ENCODE results near the gene CAMK2B. TPM values are rescaled to one million over a fixed set of nuclear protein-coding genes. Genes with fewer than 3 reads are reported as not detected.

CAMK2B gene
- total RNA-seq, 1 donor from 2014 or later = 0.58 TPM

DNA sequence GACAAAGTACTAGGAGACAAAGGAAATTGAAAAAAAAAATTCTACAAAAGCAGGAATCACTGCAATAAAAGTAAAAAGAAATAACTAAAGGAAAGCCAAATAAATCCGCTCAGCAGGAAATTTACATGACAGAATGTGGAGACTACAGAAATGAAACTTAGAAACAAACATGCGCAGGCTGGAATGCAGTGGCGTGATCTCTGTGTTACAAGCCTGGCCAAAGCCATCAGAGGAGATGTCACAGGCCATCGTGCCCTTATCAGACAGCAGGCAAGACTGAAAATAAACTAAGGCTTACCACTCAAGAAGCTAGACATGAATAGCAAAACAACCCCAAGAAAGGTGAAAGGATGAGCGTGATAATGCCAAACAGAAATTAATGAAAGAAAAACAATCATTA, 6.3 kb upstream of the CAMK2B start:
- no peaks in the 10 kb centered on the region for H3K36me3 Mint-ChIP-seq (ENCODE audit: low read depth)
- H3K27ac Mint-ChIP-seq = no peak overlapping the region
- TF ChIP-seq, protein P1, sequence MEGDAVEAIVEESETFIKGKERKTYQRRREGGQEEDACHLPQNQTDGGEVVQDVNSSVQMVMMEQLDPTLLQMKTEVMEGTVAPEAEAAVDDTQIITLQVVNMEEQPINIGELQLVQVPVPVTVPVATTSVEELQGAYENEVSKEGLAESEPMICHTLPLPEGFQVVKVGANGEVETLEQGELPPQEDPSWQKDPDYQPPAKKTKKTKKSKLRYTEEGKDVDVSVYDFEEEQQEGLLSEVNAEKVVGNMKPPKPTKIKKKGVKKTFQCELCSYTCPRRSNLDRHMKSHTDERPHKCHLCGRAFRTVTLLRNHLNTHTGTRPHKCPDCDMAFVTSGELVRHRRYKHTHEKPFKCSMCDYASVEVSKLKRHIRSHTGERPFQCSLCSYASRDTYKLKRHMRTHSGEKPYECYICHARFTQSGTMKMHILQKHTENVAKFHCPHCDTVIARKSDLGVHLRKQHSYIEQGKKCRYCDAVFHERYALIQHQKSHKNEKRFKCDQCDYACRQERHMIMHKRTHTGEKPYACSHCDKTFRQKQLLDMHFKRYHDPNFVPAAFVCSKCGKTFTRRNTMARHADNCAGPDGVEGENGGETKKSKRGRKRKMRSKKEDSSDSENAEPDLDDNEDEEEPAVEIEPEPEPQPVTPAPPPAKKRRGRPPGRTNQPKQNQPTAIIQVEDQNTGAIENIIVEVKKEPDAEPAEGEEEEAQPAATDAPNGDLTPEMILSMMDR (IDR thresholded peaks at IDR 0.05) = no peak
- H3K9me3 Mint-ChIP-seq = peaks cover 11% of the 10 kb centered on the region
- DNase-seq = no peak
- intact Hi-C loops (cut with micrococcal nuclease) = no loop called here
- ChIA-PET CTCF (no interaction called here), POLR2A (no interaction called here)
- peaks cover 7% of the 10 kb centered on the region for H3K27me3 Mint-ChIP-seq
- no peak for ATAC-seq (ENCODE audit: low read depth)
- no peak overlapping the region for H3K4me3 Mint-ChIP-seq
- H3K4me1 Mint-ChIP-seq = no peaks in the 10 kb centered on the region

DNA sequence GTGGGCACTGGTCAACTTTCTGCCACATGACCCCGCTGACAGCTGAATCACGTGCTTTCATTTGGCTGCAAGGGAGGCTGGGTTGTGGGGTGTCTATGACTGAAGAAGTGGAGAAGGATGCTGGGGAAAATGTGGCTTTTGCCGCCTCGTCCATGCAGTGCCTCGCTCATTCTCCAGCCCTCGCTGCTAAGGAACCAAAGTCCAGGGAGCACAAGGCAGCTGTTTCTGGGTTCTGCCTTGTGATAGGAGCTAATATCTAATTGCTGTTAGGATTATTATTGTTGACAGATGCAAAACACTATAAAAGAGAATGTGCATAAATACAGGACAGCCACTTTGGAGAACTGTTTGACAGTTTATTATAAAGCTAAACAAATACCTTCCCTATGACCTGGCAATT, 4.9 kb upstream of the CAMK2B start:
- intact Hi-C loops (cut with micrococcal nuclease) = no loop called here
- TF ChIP-seq, protein P1 (IDR thresholded peaks at IDR 0.05) = no peak
- H3K9me3 Mint-ChIP-seq = no peaks in the 10 kb centered on the region
- H3K4me3 Mint-ChIP-seq = no peak overlapping the region
- H3K27me3 Mint-ChIP-seq = peaks cover 15% of the 10 kb centered on the region
- ChIA-PET POLR2A (no interaction called here), CTCF (no interaction called here)
- ATAC-seq (ENCODE audit: low read depth) = no peak
- H3K4me1 Mint-ChIP-seq = peaks cover 5% of the 10 kb centered on the region
- H3K27ac Mint-ChIP-seq = no peak overlapping the region
- no peaks in the 10 kb centered on the region for H3K36me3 Mint-ChIP-seq (ENCODE audit: low read depth)
- DNase-seq = no peak

DNA sequence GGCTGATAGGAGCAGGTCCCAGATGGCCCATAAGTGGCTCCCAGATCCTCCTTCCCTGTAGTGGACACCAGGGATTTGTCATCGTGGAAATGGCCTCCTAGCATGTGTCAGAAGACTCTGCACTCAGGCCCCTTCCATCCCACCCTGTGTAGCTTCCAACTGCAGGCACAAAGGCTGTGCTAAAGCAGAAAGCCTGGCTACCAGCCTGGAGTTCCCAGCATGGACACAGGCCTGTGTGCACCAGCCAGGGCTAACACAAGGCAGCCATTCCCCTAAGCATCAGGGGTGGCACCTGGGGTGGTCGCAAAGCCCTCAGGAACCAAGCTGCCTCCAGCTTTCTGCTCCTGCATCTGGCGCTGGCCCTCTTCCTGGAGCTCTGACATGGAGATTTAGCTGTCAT, 4.5 kb upstream of the CAMK2B start:
- ATAC-seq (ENCODE audit: low read depth) (no peak), DNase-seq (no peak)
- no peaks in the 10 kb centered on the region for H3K9me3 Mint-ChIP-seq
- H3K27ac Mint-ChIP-seq = no peak overlapping the region
- intact Hi-C loops (cut with micrococcal nuclease) = no loop called here
- no peak overlapping the region for H3K4me3 Mint-ChIP-seq
- H3K36me3 Mint-ChIP-seq (ENCODE audit: low read depth) = no peaks in the 10 kb centered on the region
- H3K4me1 Mint-ChIP-seq = peaks cover 5% of the 10 kb centered on the region
- ChIA-PET CTCF (no interaction called here), POLR2A (no interaction called here)
- peaks cover 15% of the 10 kb centered on the region for H3K27me3 Mint-ChIP-seq
- TF ChIP-seq, protein P1 (IDR thresholded peaks at IDR 0.05) = no peak

DNA sequence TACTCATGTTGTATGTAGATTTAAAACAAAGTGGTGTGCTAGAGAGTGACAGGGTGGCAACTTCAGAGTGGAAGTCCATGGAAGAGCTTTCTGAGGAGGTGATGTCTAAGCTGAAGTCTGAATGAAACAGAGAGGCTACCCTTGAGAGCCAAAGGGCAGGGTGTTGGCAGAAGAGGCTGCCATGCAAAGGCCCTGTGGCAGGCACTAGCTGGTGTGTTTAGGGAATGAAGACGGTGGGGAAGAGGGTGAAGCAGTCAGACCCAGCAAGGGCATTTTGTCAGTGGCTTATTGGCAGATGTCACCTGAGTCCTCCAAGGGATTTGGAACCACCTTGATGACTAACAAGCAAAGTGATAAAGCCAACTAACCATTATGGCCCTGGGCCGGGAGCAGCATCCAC, 3.7 kb upstream of the CAMK2B start:
- no peaks in the 10 kb centered on the region for H3K9me3 Mint-ChIP-seq
- ATAC-seq (ENCODE audit: low read depth) (no peak), DNase-seq (no peak)
- POLR2A ChIA-PET = no interaction called here
- H3K4me1 Mint-ChIP-seq = peaks cover 9% of the 10 kb centered on the region
- H3K36me3 Mint-ChIP-seq (ENCODE audit: low read depth) = no peaks in the 10 kb centered on the region
- TF ChIP-seq, protein P1 (IDR thresholded peaks at IDR 0.05) = no peak
- intact Hi-C loops (cut with micrococcal nuclease) = no loop called here
- H3K27me3 Mint-ChIP-seq = peaks cover 20% of the 10 kb centered on the region
- no peak overlapping the region for H3K27ac Mint-ChIP-seq
- H3K4me3 Mint-ChIP-seq = no peak overlapping the region
- CTCF ChIA-PET = no interaction called here

DNA sequence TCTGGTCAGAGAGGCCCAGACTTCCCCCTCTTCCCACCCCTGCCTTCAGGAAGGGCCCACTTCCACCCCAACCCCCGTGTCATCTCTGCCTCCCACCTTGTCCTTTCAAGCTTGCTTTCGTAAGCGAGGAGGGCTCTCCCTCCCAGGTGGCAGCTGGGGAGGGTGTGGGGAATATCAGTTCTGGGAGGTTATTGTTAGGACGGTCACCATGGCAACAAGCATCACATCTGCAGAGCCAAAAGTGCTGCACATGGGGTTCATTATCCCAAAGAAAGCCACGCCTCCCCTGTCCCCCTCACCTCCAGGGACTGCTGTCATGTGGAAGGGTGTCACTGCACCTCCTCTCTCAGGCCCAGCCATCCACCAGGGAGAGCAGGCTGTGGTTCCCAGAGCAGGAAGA, 2.6 kb upstream of the CAMK2B start:
- Mint-ChIP-seq H3K27ac (no peak overlapping the region), H3K4me3 (no peak overlapping the region), H3K36me3 (ENCODE audit: low read depth) (no peaks in the 10 kb centered on the region), H3K4me1 (peaks cover 9% of the 10 kb centered on the region), H3K9me3 (no peaks in the 10 kb centered on the region), H3K27me3 (peaks cover 31% of the 10 kb centered on the region)
- TF ChIP-seq, protein P1 (IDR thresholded peaks at IDR 0.05) = no peak
- no peak for ATAC-seq (ENCODE audit: low read depth)
- CTCF ChIA-PET = no interaction called here
- intact Hi-C loops (cut with micrococcal nuclease) = no loop called here
- no peak for DNase-seq
- POLR2A ChIA-PET = interaction anchor here (0.7 kb wide), 1 partner anchor 680 kb away, joined by 3 read pairs; no protein-coding TSS in a partner anchor

Measured in activated B cell treated with CpG ODN at 0.5 μM for 24 hours (primary cell).